ENCODE measurements around the gene ZSCAN9.

The ZSCAN9 gene

DNA sequence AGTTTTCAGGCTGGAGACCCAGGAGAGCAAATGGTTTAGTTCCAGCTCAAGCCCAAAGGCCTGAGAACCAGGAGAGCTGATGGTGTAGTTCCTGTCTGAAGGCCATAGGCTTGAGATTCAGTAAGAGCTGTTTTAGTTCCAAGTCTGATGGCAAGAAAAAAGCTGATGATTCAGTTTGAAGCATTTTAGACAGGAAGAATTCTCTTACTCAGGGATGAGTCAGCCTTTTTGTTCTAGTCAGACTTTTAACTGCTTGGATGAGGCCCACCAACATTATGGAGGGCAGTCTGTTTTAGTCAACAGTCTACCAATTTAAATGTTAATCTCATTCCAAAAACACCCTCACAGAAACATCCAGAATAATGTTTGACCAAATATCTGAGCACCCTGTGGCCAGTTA is 44.4 kb downstream of the ZSCAN9 start:
- peak; percentile 55 for DNase-seq

- DNase-seq: no peak
Measured at GRCh38 chr6:28274888-28275287, 49.8 kb downstream of the ZSCAN9 start.

DNA sequence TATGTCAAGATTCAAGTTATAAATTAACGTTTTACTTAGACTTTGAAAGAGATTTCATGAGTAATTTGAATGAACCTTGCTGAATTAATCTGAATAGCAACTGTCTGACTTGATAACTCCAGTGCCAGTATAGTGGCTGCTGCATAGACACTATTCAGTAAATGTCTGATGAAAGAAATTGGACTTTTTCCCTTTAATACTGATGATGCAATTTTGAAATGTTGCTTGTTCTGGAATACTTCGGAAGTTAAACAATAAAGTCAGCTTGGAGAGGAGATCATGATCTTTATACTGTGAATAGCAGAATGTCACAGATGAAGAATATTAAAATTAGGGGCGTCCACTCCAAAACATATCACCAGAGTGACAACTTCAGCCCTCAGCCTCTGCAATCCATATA is 52.7 kb downstream of the ZSCAN9 start:
- DNase-seq: no peak

GRCh38 chr6:28280595-28281287 is 55.7 kb downstream of the ZSCAN9 start:
- no peak for DNase-seq

GRCh38 chr6:28281288-28282064 is 56.4 kb downstream of the ZSCAN9 start, which contains the start of gene PGBD1:
PGBD1 (plus strand) TSS chr6:28281572; CDS start chr6:28283814, 2,242 bp downstream.
- DNase-seq: peak; percentile 83

GRCh38 chr6:28282926-28283325 is 57.9 kb downstream of the ZSCAN9 start:
- DNase-seq: peak; percentile 39

All from hematopoietic multipotent progenitor cell treated with erythropoietin and hydrocortisone succinate and interleukin-3 and kit ligand, for 6 days (in vitro differentiated cells).